NCI-H2227 treated with DMSO at 0.1 percent for 48 hours (cell line): ENCODE data around the gene TEKT2.

Experiments
- DNase-seq: peaks from one replicate; lab custom pipeline; 2025; lab: John Stamatoyannopoulos, UW

TEKT2 gene

DNA sequence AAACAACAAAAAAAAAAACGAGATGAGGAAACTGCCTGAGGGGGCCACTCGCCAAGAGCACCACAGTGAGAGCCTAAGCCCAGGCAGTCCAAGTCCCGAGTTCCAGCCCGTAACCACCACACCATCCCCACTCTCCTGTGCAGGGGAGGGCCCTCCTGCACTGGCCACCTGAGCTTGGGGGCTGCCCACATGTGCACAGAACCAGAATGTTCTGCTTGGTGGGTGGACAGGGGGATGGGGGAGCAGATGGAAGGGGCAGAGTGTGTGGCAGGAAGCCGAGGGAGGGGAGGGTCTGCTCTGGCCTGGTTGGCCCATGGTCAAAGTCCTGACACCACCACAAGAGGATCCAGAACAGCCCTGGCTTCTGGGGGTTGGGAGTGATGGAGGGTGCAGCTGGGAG is 22.4 kb downstream of the TEKT2 start:
- no peak for DNase-seq

DNA sequence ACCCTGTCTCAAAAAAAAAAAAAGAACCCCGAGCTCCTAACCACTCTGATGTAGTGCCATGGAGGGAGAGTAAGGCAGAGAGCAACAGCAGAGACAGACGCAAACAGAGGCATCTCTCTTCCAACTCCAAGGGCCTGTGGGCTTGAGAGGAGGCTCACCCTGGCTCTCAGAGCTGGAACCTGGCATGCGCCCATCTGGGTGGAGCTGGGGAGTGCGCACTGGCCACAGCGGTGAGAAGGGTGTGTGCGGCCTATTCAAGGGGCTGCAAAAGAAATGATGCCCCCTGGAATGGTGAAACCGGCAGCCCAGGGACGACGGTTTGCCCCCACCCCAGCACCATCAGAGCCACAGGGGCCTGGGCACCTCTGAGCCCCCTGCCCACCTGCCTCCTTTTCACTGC is 23.5 kb downstream of the TEKT2 start:
- DNase-seq = no peak

DNA sequence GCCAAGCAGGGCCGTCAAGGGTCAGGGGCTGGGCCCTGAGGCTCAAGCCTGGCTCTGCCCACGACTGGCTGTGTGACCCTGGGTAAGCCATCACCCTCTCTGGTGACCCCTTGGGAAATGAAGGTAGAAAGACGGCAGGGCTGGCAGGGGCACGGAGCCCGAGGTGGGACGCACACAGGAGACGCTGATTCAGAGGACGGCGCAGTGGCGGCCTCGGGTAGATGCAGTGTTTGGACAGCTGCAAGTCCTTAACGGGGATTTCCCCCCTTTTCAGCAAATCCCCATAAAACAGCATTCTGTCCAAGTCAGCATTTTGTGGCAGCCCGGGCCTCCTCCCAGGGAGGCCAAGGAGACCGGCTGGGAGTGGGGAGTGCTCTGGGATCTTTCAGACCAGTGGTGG is 24.4 kb downstream of the TEKT2 start:
- no peak for DNase-seq

DNA sequence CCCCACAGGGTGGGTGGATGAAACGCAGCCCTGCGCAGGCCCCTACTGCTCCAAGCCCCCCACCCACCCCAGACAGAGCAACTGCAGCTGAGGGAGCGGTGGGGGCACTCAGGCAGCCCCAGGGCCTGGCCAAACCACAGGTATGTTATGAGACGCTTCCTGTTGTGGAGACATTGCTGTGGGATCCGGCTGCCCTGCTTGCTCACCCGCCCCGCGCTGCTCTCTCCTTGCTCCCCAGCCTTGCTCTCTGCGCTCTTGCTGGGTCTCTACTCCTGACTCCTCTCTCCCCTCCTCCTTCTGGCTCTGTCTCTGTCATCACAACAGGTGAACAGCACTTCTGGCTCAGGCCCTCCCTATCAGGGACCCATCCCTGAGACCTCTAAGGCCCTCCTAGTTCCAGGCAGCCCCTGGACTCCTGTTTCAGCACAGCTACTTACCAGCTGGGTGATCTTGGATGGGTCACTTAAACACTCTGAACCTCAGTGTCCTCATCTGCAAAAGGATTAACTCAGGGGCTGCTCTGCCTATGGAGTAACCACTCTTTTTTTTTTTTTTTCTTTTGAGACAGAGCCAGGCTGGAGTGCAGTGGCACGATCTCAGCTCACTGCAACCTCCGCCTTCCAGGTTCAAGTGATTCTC is 25.3 kb downstream of the TEKT2 start:
- DNase-seq = no peak

DNA sequence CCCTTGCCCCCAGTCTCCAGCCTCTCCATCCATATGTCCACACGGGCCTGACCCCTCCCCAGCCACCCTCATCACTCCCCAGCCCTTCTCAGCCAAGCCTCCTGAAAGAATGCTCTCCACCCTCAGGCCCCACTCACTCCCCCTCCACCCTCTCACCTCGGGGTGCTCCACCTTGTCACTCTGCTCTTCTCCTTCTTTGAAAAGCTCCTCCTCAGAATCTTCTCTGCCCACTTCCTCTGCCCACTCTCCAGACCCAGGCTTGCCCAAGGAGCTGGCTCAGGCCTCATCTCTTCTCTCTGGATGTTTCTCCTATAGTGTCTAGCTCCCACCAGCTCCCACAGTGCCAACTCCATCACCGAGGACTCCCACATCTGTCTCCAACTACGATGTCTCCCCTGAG is 27.3 kb downstream of the TEKT2 start:
- no peak for DNase-seq

- no peak for DNase-seq
These were observed 28.9 kb downstream of the TEKT2 start for GRCh38 chr1:36112823-36113222.

DNA sequence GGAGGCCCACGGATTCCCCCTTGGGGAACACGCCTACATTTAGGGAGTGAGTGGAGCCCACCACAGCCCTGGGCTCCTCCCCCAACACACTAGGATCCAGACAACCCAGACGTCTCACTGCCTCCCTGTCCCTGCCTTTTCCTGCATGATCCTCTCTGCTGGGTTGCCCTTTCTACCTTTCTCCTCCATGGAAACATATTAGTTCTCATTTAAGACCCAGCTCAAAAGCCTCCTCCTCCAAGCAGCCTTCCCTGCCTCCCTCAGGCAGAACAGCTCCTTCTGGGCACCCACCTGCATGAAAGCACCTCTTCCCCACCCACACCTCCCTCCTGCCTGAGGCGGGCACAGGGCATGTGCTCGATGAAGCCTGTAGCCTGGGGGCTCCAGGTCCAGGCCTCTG is 30.5 kb downstream of the TEKT2 start:
- no peak for DNase-seq

DNA sequence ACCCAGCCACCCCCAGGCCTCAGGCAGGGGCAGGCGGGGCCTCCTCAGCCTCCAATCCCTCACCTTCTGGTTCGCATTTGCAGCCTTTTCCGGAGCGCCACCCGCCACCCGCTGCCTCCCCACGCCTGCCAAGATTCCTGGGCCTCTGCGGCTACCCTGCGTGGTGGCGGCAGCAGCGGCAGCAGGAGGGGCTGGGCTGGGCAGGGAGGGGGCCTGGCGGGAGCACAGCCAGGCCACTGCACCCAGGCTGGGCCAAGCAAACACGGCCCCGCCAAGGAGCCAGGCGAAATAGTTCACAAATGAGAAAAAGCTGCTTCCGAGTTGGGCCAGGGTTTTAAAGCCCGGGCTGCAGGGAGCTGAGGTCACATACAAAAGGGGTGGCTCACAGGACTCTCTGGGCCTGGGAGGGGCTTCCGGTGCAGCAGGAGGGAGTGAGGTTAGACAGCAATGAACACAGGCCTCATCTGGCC is 31.3 kb downstream of the TEKT2 start:
- DNase-seq = no peak

DNA sequence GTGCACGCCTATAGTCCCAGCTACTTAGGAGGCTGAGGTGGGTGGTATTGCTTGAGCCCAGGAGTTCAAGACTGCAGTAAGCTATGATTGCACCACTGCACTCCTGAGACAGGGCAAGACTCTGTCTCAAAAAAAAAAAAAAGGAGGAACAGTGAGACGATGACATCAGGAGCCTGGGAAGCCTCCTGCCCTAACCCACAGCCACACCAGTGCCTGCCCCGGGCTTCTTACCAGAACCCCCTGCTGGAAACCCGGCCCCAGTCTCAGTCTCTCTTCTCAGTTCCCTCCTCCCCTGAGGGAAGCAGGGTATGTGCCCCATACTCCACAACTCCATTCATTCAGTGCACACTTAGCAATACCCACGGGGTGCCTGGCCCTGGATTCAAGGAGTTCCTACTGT is 32.0 kb downstream of the TEKT2 start:
- no peak for DNase-seq

GRCh38 chr1:36116901-36117300 is 33.0 kb downstream of the TEKT2 start:
- no peak for DNase-seq

DNA sequence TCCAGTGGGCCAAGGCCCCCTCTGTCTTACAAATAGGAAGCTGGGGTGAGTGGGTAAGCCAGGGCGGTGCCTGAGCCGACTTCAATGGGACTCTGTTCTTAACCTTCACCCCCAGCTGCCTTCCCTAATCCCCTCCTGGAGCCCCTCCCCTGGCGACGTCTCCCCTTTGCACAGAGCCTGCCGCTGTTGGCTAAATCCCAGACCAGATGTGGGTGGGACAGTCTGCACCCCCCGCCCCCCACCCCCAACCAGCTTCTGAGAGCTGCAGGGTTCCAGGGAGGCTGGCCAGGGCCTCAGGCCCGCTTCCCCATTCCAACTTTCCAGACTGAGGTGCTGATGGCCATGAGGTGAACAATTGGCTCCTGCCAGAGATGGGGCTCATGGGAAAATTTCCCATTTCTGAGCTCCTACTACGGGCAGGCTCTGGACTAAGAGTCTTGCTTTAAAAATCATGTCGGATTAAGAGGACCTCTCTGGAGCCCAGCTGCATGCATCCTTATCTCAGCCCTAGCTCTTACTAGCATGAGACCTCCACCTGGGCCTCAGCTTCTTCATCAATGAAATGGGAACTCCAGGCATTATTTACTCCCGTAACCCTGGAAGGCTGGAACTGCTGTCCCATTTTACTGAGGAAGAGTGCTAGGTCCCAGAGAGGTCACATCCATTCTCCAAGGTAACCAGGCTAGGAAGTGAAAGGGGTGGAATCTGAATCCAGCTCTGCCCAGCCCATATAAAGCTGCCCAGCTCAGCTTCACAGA is 34.7 kb downstream of the TEKT2 start:
- no peak for DNase-seq

DNA sequence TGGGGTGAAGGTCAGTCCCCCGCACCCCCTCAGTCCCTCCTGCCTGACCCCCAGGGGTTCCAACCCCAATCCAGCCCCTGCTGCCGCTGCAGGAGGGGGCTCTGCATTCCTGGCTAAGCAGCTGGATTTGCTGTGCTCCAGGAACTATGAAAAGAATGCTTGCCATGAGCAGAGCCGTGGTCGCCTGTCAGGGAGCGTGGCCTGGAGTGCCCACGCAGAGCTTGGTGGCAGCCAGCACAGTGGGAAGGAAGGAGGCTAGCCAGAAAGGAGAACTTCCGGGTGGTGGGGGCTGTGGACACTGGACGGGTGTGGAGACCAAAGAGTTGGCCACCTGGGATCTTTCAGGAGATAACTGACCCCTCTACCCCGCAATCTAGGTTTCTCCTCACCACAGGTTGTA is 35.6 kb downstream of the TEKT2 start:
- DNase-seq = no peak

GRCh38 chr1:36122062-36123030 is 38.5 kb downstream of the TEKT2 start:
- DNase-seq = peak; percentile 12

- DNase-seq = no peak
These were observed 39.5 kb downstream of the TEKT2 start for GRCh38 chr1:36123356-36123755.

- no peak for DNase-seq
These were observed 40.7 kb downstream of the TEKT2 start for GRCh38 chr1:36124404-36125128.

GRCh38 chr1:36125129-36125991 is 41.5 kb downstream of the TEKT2 start, which contains the start of gene COL8A2:
COL8A2 (minus strand) TSS chr1:36125222; CDS start chr1:36100242, 24,980 bp downstream.
- no peak for DNase-seq

DNA sequence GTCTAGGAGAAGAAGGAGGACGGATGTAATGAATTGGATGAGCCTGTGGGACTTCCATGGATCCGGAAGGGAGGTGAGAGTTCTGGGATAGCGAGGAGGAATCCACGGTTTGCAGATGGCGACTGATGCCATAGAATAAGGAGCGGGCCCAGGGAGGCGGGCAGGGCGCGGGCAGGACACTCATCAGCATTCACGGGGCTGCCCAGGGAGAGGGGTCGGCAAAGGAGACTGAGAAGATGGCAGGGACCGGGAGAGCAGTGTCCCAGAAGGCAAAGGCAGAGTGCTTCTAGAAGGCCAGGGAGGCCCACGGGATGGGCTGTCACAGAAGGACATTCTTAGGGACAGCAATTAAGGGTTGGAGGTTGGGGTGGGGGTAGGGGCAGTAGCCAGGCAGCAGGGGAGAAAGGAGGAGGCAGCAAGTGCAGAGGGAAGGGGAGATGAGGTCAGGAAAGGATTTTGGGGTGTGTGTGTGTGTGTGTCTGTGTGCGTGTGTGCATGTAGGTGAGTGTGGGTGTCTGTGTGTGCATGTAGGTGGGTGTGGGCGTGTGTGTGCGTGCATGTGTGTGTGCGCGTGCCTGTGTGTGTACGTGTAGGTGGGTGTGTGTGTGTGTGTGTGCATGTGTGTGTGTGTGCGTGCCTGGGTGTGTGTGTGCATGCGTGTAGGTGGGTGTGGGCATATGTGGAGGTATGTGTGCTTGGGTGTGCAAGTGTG is 42.3 kb downstream of the TEKT2 start:
- DNase-seq = no peak

- DNase-seq = no peak
These were observed 43.1 kb downstream of the TEKT2 start for GRCh38 chr1:36126797-36127500.

GRCh38 chr1:36128126-36128904 is 44.4 kb downstream of the TEKT2 start:
- DNase-seq = no peak
